GM18502 (cell line): ENCODE data around the gene SH3TC2.

Experiments used
- ATAC-seq: cut with Tn5 transposase; IDR thresholded peaks from one replicate; pipeline ENCODE4 v1.9.1; 2021; ENCODE audit warnings: mild to moderate bottlenecking; ENCODE audit not compliant: unreplicated experiment, poor library complexity

The SH3TC2 gene

DNA sequence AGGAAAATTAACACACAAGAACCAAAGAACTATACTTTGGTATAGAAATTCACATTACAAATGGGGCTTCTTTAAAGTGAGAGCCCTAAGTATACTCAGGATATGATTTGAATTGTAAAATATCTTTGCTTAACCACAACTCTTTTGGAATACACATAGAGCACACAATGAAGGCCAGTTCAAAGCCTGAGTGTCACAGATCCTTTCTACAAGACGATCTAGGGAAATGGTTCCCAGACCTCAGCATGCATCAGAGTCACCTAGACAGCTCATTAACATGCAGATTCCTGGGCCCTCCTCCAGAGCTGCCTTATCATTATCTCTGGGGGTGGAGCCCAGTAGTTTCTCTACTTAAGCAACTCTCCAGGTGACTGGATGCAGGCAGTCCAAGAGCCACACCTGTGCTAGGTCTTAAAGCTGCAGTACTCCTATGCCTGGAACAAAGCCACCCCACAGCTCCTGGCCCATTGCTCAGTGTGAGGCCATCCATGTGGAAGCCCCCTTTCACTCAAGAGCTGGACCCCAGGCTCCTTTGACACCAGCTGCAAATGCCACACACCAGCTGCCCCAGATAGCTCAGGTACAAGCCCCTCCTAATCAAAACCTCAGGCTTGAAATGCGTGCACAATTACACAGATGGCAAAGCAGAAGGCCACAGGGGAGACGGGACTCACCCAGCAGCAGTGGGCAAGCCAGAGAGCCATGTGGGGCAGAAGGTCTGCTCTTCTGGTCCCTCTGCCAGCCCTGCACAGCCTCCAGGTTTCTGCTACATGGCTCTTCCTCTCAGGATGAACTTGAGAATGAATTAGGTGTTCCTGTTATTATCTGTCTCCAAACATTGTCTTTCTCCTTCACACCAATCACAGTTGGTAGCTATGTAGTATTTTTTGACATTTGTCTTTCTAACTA is 106.1 kb downstream of the SH3TC2 start:
- ATAC-seq, result no peak
